HEK293 (cell line): ENCODE results near the gene ENO2.

Source experiments
- CTCF ChIP-seq: fragments of 450-650 bp; formaldehyde crosslinking; IDR thresholded peaks from 2 replicates; pipeline ENCODE4 v1.5.1; 2016; ENCODE audit warnings: missing biosample characterization, missing genetic modification characterization
- GLI2 ChIP-seq: fragments of 450-650 bp; formaldehyde crosslinking; IDR thresholded peaks from 2 replicates; pipeline ENCODE4; 2017; ENCODE audit warnings: missing biosample characterization, missing genetic modification characterization, low read depth, borderline replicate concordance
- MEIS1 ChIP-seq: sonication (generic); formaldehyde crosslinking; IDR thresholded peaks from 2 replicates; pipeline ENCODE4 v1.8.1; 2022; ENCODE audit warnings: missing genetic modification reagents, mild to moderate bottlenecking, borderline replicate concordance
- ZNF133 ChIP-seq: fragments of 450-650 bp; formaldehyde crosslinking; IDR thresholded peaks from 2 replicates; pipeline ENCODE4 v1.5.1; 2016; ENCODE audit warnings: missing biosample characterization, missing genetic modification characterization
- ZNF214 ChIP-seq: fragments of 450-650 bp; formaldehyde crosslinking; IDR thresholded peaks from 2 replicates; pipeline ENCODE4 v1.5.1; 2017; ENCODE audit warnings: missing biosample characterization, mild to moderate bottlenecking, missing genetic modification characterization, borderline replicate concordance
- ZNF423 ChIP-seq: fragments of 450-650 bp; formaldehyde crosslinking; IDR thresholded peaks from 2 replicates; pipeline ENCODE4 v1.5.1; 2016; ENCODE audit warnings: missing biosample characterization, missing genetic modification characterization
- ZNF549 ChIP-seq: fragments of 450-650 bp; IDR thresholded peaks from 2 replicates; pipeline ENCODE4 v1.5.1; 2018; ENCODE audit warnings: missing biosample characterization, missing genetic modification characterization, mild to moderate bottlenecking, inconsistent platforms, moderate library complexity
- ZNF560 ChIP-seq: fragments of 450-650 bp; formaldehyde crosslinking; IDR thresholded peaks from 2 replicates; pipeline ENCODE4 v1.5.1; 2017; ENCODE audit warnings: missing biosample characterization, missing genetic modification characterization, borderline replicate concordance
- ZNF629 ChIP-seq: fragments of 450-650 bp; formaldehyde crosslinking; IDR thresholded peaks from 2 replicates; pipeline ENCODE4 v1.5.1; 2017; ENCODE audit warnings: missing biosample characterization, missing genetic modification characterization
- ZSCAN30 ChIP-seq: fragments of 450-650 bp; IDR thresholded peaks from 2 replicates; pipeline ENCODE4 v1.5.1; 2018; ENCODE audit warnings: missing biosample characterization, mild to moderate bottlenecking, missing genetic modification characterization, moderate library complexity
- TF ChIP-seq, protein P1 (sequence below): fragments of 450-650 bp; formaldehyde crosslinking; IDR thresholded peaks from 2 replicates; pipeline ENCODE4 v1.5.1; 2016; ENCODE audit warnings: missing biosample characterization, missing genetic modification characterization
- TF ChIP-seq, protein P2 (sequence below): fragments of 450-650 bp; formaldehyde crosslinking; IDR thresholded peaks from 2 replicates; pipeline ENCODE4 v1.5.1; 2016; ENCODE audit warnings: missing biosample characterization, missing genetic modification characterization

DNA sequence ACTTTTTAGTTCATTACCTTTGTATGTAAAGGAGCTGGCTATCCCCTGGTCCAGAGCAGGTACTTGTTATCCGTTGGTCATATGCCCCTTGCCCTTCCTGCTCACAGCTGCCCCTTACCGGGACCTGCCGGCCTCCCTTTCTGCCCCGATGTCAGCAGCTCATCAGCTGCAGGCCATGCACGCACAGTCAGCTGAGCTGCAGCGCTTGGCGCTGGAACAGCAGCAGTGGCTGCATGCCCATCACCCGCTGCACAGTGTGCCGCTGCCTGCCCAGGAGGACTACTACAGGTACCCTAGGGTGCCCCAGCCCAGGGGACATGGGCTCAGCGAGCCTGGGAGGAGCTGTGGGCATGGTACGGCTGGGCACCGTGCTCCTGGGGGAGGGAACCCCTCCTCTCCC lies 26.9 kb downstream of the ENO2 start:
- TF ChIP-seq ZNF214 (no peak), GLI2 (no peak), ZNF560 (tag by site-specific recombination) (no peak), CTCF (tag by site-specific recombination) (no peak), ZNF423 (tag by site-specific recombination) (no peak), ZNF629 (tag by site-specific recombination) (no peak), ZNF133 (tag by site-specific recombination) (no peak), MEIS1 (CRISPR knock-in tag) (no peak), ZNF549 (tag by site-specific recombination) (no peak), ZSCAN30 (tag by site-specific recombination) (no peak)
- TF ChIP-seq, protein P1, sequence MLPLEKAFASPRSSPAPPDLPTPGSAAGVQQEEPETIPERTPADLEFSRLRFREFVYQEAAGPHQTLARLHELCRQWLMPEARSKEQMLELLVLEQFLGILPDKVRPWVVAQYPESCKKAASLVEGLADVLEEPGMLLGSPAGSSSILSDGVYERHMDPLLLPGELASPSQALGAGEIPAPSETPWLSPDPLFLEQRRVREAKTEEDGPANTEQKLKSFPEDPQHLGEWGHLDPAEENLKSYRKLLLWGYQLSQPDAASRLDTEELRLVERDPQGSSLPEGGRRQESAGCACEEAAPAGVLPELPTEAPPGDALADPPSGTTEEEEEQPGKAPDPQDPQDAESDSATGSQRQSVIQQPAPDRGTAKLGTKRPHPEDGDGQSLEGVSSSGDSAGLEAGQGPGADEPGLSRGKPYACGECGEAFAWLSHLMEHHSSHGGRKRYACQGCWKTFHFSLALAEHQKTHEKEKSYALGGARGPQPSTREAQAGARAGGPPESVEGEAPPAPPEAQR (tag by site-specific recombination): no peak
- TF ChIP-seq, protein P2, sequence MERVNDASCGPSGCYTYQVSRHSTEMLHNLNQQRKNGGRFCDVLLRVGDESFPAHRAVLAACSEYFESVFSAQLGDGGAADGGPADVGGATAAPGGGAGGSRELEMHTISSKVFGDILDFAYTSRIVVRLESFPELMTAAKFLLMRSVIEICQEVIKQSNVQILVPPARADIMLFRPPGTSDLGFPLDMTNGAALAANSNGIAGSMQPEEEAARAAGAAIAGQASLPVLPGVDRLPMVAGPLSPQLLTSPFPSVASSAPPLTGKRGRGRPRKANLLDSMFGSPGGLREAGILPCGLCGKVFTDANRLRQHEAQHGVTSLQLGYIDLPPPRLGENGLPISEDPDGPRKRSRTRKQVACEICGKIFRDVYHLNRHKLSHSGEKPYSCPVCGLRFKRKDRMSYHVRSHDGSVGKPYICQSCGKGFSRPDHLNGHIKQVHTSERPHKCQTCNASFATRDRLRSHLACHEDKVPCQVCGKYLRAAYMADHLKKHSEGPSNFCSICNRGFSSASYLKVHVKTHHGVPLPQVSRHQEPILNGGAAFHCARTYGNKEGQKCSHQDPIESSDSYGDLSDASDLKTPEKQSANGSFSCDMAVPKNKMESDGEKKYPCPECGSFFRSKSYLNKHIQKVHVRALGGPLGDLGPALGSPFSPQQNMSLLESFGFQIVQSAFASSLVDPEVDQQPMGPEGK (tag by site-specific recombination): no peak
